ENCODE measurements around the gene ZNF280B. TPM values are rescaled to one million over a fixed set of nuclear protein-coding genes. Genes with fewer than 3 reads are reported as not detected.
A peak's percentile ranks its signal among the peaks of the same experiment; 100 is the strongest.
"Not testable (repeated sequence)": the region's sequence is repeated elsewhere in the genome, so short reads cannot be mapped to it uniquely, and the experiment has no call there.

ZNF280B gene
- total RNA-seq, 2 experiments from 2014 or later = 2.9 to 5.3 TPM

- ChIA-PET POLR2A (no interaction called here), CTCF (ENCODE audit: unreplicated experiment) (no interaction called here)
- Histone ChIP-seq H3K4me3 (ENCODE audit: low read depth, low read length, poor library complexity, severe bottlenecking) (no peak overlapping the region), H3K4me1 (ENCODE audit: insufficient read depth, low read length, poor library complexity, severe bottlenecking) (peaks cover 2% of the 10 kb centered on the region), H2AFZ (ENCODE audit: low read length) (no peak overlapping the region), H3K4me2 (ENCODE audit: low read length) (no peak overlapping the region), H3K27ac (ENCODE audit: low read depth, low read length, poor library complexity, severe bottlenecking) (no peak overlapping the region), H3K79me2 (ENCODE audit: insufficient read depth, low read depth, low read length) (no peaks in the 10 kb centered on the region), H3K36me3 (ENCODE audit: insufficient read depth, low read length) (no peaks in the 10 kb centered on the region), H3K9me2 (ENCODE audit: insufficient read depth, low read length) (no peaks in the 10 kb centered on the region), H4K20me1 (ENCODE audit: insufficient read depth, low read length) (no peaks in the 10 kb centered on the region), H3K9me3 (ENCODE audit: low read length) (peaks cover 9% of the 10 kb centered on the region; the same call in 1 of the 2 replicates)
- intact Hi-C loops (cut with micrococcal nuclease; ENCODE audit: unreplicated experiment) = loop anchor here (10.0 kb wide), 1 partner anchor 305 kb away; no protein-coding TSS in a partner anchor
- no peak for TF ChIP-seq CTCF (conservative IDR thresholded peaks at IDR 0.05; ENCODE audit: low read length)
- TF ChIP-seq EZH2phosphoT487 (IDR thresholded peaks at IDR 0.05; ENCODE audit: borderline replicate concordance, low read depth, low read length) = no peak
- BruUV-seq (replicated peaks) = no TSS peak
- no peak for DNase-seq (ENCODE audit: low spot score)
These were observed 39.0 kb downstream of the ZNF280B start for GRCh38 chr22:22469527-22469926.

GRCh38 chr22:22468794-22469469 is 39.6 kb downstream of the ZNF280B start:
- H4K20me1 ChIP-seq (ENCODE audit: insufficient read depth, low read length); H2AFZ ChIP-seq (ENCODE audit: low read length); CTCF ChIA-PET (ENCODE audit: unreplicated experiment); POLR2A ChIA-PET; H3K9me2 ChIP-seq (ENCODE audit: insufficient read depth, low read length); H3K4me1 ChIP-seq (ENCODE audit: insufficient read depth, low read length, poor library complexity, severe bottlenecking); H3K4me2 ChIP-seq (ENCODE audit: low read length); H3K9me3 ChIP-seq (ENCODE audit: low read length); H3K4me3 ChIP-seq (ENCODE audit: low read depth, low read length, poor library complexity, severe bottlenecking); H3K36me3 ChIP-seq (ENCODE audit: insufficient read depth, low read length); H3K79me2 ChIP-seq (ENCODE audit: insufficient read depth, low read depth, low read length); BruUV-seq (replicated peaks); H3K27ac ChIP-seq (ENCODE audit: low read depth, low read length, poor library complexity, severe bottlenecking): not testable (repeated sequence)
- DNase-seq (ENCODE audit: low spot score) = peak; percentile 31
- intact Hi-C loops (cut with micrococcal nuclease; ENCODE audit: unreplicated experiment) = loop anchor here (10.0 kb wide), 1 partner anchor 306 kb away; no protein-coding TSS in a partner anchor

- no peak for DNase-seq (ENCODE audit: low spot score)
- intact Hi-C loops (cut with micrococcal nuclease; ENCODE audit: unreplicated experiment) = loop anchor here (10.0 kb wide), 1 partner anchor 308 kb away; no protein-coding TSS in a partner anchor
- H3K36me3 ChIP-seq (ENCODE audit: insufficient read depth, low read length) = no peaks in the 10 kb centered on the region
- ChIA-PET CTCF (ENCODE audit: unreplicated experiment) (no interaction called here), POLR2A (no interaction called here)
- no peaks in the 10 kb centered on the region for H3K79me2 ChIP-seq (ENCODE audit: insufficient read depth, low read depth, low read length)
- TF ChIP-seq CTCF (conservative IDR thresholded peaks at IDR 0.05; ENCODE audit: low read length) = no peak
- no peak for TF ChIP-seq EZH2phosphoT487 (IDR thresholded peaks at IDR 0.05; ENCODE audit: borderline replicate concordance, low read depth, low read length)
- H3K4me1 ChIP-seq (ENCODE audit: insufficient read depth, low read length, poor library complexity, severe bottlenecking) = peaks cover 19% of the 10 kb centered on the region
- H3K9me3 ChIP-seq (ENCODE audit: low read length) = peaks cover 9% of the 10 kb centered on the region; the same call in 1 of the 2 replicates
- no peak overlapping the region for H2AFZ ChIP-seq (ENCODE audit: low read length)
- no peak overlapping the region for H3K4me3 ChIP-seq (ENCODE audit: low read depth, low read length, poor library complexity, severe bottlenecking)
- no TSS peak for BruUV-seq (replicated peaks)
- H3K4me2 ChIP-seq (ENCODE audit: low read length) = no peak overlapping the region
- no peak overlapping the region for H3K27ac ChIP-seq (ENCODE audit: low read depth, low read length, poor library complexity, severe bottlenecking)
- H4K20me1 ChIP-seq (ENCODE audit: insufficient read depth, low read length) = no peaks in the 10 kb centered on the region
- H3K9me2 ChIP-seq (ENCODE audit: insufficient read depth, low read length) = no peaks in the 10 kb centered on the region
These were observed 41.4 kb downstream of the ZNF280B start for GRCh38 chr22:22467112-22467511.

Measured in OCI-LY7 (cell line).